ENCODE measurements around the gene UNC5A. TPM values are rescaled to one million over a fixed set of nuclear protein-coding genes. Genes with fewer than 3 reads are reported as not detected.

The UNC5A gene
- total and polyA plus RNA-seq, 4 donors, result not detected

DNA sequence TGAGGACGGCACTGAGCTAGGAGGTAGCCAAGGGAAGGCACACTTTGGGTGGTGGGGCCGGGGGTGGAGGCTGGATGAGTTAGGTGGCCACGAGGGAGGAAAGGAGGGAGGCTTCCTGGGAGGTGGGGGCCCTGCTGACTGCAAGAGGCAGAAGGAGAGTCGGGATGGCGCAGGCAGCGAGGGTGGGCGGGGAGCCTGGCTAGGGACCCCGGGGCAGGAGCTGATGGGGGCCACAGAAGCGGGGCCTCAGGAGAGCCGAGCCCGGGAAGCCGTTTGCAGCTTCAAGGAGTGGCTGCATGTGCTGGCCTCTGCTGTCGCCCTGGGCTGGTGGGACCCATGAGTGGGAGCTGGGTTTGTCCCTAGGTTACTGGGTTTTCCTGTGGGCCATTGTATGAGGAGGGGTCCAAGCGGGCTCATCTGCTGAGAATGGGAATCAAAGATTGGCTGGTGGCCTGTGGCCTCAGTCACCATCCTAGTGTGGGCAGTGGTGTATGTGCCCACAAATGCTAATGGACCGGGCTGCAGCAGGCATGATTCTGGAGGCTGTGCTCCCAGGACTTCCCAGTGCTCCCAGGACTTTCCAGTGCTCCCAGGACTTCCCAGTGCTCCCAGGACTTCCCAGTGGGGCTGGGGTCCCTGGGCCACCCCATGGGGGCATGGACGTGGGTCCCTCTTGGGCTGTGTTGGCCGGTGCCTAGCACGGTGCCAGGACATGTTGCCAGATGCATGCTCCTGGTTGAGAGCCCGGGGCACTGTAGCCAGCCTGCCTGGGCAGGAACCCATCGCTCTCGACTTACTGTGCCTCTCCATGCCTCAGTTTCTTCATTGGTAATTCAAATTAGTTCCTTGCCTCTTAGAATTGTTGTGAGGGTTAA, 40.2 kb downstream of the UNC5A start:
- Histone ChIP-seq H3K36me3 (ENCODE audit: control insufficient read depth in 1 of 2, insufficient read depth in 2 of 2, low read length in 1 of 2) (no peaks in the 10 kb centered on the region), H3K9me3 (ENCODE audit: control insufficient read depth, low read length) (no peaks in the 10 kb centered on the region), H3K27ac (ENCODE audit: low read depth in 1 of 2, low read length in 2 of 2) (no peak overlapping the region), H3K4me1 (ENCODE audit: control insufficient read depth in 1 of 2, insufficient read depth in 2 of 2, low read length in 2 of 2) (no peaks in the 10 kb centered on the region), H3K27me3 (ENCODE audit: control insufficient read depth in 1 of 2, insufficient read depth in 2 of 2, low read length in 1 of 2) (no peaks in the 10 kb centered on the region), H3K4me3 (ENCODE audit: low read length in 2 of 2) (no peak overlapping the region)
- ATAC-seq (ENCODE audit: low FRiP score), result no peak
- WGBS, 2 donors, result 78% methylated on average over 21 of the region's 21 CpGs
- intact Hi-C loops (cut with DNase I), result no loop called here
- no peak for DNase-seq

DNA sequence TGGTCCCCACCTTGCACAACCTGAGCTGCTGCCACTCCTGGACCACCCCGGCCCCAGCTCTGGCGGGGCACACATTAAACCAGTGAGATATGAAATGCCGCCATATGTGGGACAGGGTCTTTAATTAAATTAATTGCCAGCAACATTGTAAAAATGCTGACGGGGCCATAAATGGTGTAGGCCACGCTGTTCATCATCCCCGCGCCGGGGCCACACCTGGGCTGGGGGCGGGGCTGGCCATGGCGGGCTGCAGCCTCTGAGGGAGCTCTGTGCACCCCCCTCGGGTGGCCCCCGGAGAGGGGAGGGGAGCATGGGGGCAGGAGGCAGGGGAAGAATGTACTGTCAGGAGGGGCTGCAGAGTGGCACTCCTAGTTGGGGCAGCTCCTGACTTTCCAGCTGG, 41.0 kb downstream of the UNC5A start:
- H3K27ac ChIP-seq (ENCODE audit: low read depth in 1 of 2, low read length in 2 of 2), result no peak overlapping the region
- no peaks in the 10 kb centered on the region for H3K27me3 ChIP-seq (ENCODE audit: control insufficient read depth in 1 of 2, insufficient read depth in 2 of 2, low read length in 1 of 2)
- WGBS, 2 donors, result 74 to 77% methylated on average over 10 to 12 of the region's 12 CpGs
- no peak for ATAC-seq (ENCODE audit: low FRiP score)
- no peak for DNase-seq
- H3K4me3 ChIP-seq (ENCODE audit: low read length in 2 of 2), result no peak overlapping the region
- intact Hi-C loops (cut with DNase I), result no loop called here
- H3K36me3 ChIP-seq (ENCODE audit: control insufficient read depth in 1 of 2, insufficient read depth in 2 of 2, low read length in 1 of 2), result no peaks in the 10 kb centered on the region
- H3K9me3 ChIP-seq (ENCODE audit: control insufficient read depth, low read length), result no peaks in the 10 kb centered on the region
- no peaks in the 10 kb centered on the region for H3K4me1 ChIP-seq (ENCODE audit: control insufficient read depth in 1 of 2, insufficient read depth in 2 of 2, low read length in 2 of 2)

DNA sequence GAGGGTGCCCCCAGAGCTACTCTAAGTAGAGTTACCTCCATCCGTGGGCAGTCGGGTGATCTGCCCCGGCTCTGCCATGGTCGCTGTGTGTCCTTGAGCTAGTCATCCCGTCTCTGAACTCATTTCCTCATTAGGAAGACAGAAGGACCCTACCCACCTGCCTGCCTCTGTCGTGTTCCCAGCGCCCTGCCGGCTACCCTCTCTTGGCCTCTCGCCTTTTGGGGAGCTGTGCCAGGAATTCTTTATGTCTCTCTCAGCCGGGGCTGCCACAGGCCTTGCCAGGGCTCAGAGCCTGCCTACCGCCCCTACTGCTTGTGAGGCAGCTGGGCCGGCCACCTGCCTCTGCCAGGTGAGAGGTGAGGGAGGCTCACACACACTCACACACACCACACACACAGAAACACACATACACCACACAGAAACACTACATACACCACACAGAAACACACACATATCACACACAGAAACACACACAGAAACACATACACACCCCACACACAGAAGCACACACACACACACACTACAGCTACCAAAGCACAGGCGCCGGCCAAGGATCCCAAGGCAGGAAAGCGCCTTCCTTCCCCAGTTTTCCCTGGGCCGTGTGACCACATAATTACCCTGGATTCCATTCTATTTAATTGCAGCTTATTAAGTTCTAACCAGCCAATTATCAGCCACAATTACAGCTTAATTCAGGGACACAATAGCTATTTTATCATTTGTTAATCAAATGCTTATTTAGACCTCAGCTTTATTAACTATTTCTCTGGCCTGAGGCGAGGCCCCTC, 41.7 kb downstream of the UNC5A start:
- intact Hi-C loops (cut with DNase I), result no loop called here
- DNase-seq, result no peak
- WGBS, 2 donors, result 59 to 64% methylated on average over 17 of the region's 17 CpGs
- no peaks in the 10 kb centered on the region for H3K4me1 ChIP-seq (ENCODE audit: control insufficient read depth in 1 of 2, insufficient read depth in 2 of 2, low read length in 2 of 2)
- H3K36me3 ChIP-seq (ENCODE audit: control insufficient read depth in 1 of 2, insufficient read depth in 2 of 2, low read length in 1 of 2), result no peaks in the 10 kb centered on the region
- no peak for ATAC-seq (ENCODE audit: low FRiP score)
- no peak overlapping the region for H3K4me3 ChIP-seq (ENCODE audit: low read length in 2 of 2)
- no peaks in the 10 kb centered on the region for H3K27me3 ChIP-seq (ENCODE audit: control insufficient read depth in 1 of 2, insufficient read depth in 2 of 2, low read length in 1 of 2)
- no peak overlapping the region for H3K27ac ChIP-seq (ENCODE audit: low read depth in 1 of 2, low read length in 2 of 2)
- no peaks in the 10 kb centered on the region for H3K9me3 ChIP-seq (ENCODE audit: control insufficient read depth, low read length)

DNA sequence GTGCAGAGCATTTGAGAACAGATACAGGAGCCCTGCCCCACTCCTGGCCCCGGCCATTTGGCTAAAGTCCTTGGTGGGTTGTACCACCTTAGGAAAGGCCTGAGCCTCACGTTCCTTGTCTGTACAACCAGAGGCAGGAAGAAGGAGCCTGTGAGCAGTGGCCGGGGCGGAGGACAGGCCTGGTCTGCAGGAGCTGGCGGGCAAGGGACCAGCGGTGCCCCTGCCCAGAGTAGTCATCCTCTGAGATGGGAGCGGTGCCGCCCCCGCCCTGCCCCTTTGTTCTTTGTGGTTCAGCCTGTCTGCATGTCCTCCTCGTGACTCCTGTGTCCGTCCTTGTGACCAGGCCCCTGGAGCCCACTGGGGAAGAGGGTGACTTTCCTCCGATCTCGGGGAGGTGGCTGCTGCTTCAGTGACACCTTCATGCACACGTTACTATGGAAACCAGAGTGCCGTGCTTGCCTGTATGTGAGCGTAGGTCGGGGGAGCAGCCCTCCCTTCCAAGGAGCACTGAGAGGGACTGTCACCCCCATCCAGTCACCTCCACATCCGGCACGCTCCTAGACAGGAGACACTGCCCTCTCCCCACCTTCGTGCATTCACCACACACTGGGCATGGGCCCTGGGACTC, 42.9 kb downstream of the UNC5A start:
- intact Hi-C loops (cut with DNase I), result no loop called here
- Histone ChIP-seq H3K4me3 (ENCODE audit: low read length in 2 of 2) (no peak overlapping the region), H3K4me1 (ENCODE audit: control insufficient read depth in 1 of 2, insufficient read depth in 2 of 2, low read length in 2 of 2) (no peaks in the 10 kb centered on the region), H3K27ac (ENCODE audit: low read depth in 1 of 2, low read length in 2 of 2) (no peak overlapping the region), H3K36me3 (ENCODE audit: control insufficient read depth in 1 of 2, insufficient read depth in 2 of 2, low read length in 1 of 2) (no peaks in the 10 kb centered on the region), H3K9me3 (ENCODE audit: control insufficient read depth, low read length) (no peaks in the 10 kb centered on the region), H3K27me3 (ENCODE audit: control insufficient read depth in 1 of 2, insufficient read depth in 2 of 2, low read length in 1 of 2) (no peaks in the 10 kb centered on the region)
- 68 to 71% methylated on average over 20 of the region's 20 CpGs for WGBS, 2 donors
- ATAC-seq (ENCODE audit: low FRiP score) (no peak), DNase-seq (no peak)

DNA sequence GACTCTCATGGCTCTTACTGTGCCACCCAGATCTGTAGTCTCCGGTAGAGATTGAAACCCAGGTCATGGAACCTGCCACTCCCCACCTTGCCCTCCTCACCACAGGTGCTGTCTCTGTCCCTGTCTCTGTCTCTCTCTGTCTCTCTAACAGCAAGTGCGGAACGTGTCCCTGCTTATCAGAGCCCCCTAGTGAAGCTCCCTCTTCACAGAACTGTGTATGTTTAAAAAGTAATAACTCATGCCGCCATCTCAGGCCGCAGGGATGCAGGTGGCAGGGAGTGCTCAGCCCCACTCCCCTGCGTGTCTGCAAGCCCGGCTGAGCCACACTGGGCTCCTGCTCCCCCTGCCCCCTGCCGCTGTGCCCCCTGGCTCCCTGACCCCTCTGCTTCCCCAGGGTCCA, 43.8 kb downstream of the UNC5A start:
- Histone ChIP-seq H3K4me1 (ENCODE audit: control insufficient read depth in 1 of 2, insufficient read depth in 2 of 2, low read length in 2 of 2) (no peaks in the 10 kb centered on the region), H3K9me3 (ENCODE audit: control insufficient read depth, low read length) (no peaks in the 10 kb centered on the region), H3K27ac (ENCODE audit: low read depth in 1 of 2, low read length in 2 of 2) (no peak overlapping the region), H3K36me3 (ENCODE audit: control insufficient read depth in 1 of 2, insufficient read depth in 2 of 2, low read length in 1 of 2) (no peaks in the 10 kb centered on the region), H3K4me3 (ENCODE audit: low read length in 2 of 2) (no peak overlapping the region), H3K27me3 (ENCODE audit: control insufficient read depth in 1 of 2, insufficient read depth in 2 of 2, low read length in 1 of 2) (no peaks in the 10 kb centered on the region)
- DNase-seq (no peak), ATAC-seq (ENCODE audit: low FRiP score) (no peak)
- WGBS, 2 donors, result 55 to 60% methylated on average over 8 of the region's 8 CpGs
- intact Hi-C loops (cut with DNase I), result no loop called here

DNA sequence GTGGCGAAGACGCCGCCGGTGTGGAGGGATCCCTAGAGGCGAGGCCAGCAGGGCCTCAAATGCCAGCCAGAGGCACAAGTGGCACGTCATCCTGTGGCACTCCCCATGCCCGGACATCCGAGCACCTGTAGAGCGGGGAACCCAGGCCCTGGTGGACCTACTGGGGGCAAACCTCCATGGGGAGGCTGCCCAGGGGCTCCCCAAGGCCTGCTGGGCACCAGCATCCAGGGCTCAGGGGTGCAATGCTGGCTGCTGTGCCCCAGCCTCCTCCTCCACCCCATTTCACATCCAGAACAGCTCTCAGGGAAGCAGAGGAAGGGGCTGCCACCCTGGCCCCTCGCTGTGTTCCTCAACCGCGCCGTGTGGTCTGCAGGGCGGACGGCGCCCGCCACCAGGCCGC, 45.2 kb downstream of the UNC5A start:
- Histone ChIP-seq H3K27me3 (ENCODE audit: control insufficient read depth in 1 of 2, insufficient read depth in 2 of 2, low read length in 1 of 2) (no peaks in the 10 kb centered on the region), H3K4me1 (ENCODE audit: control insufficient read depth in 1 of 2, insufficient read depth in 2 of 2, low read length in 2 of 2) (no peaks in the 10 kb centered on the region), H3K9me3 (ENCODE audit: control insufficient read depth, low read length) (no peaks in the 10 kb centered on the region), H3K27ac (ENCODE audit: low read depth in 1 of 2, low read length in 2 of 2) (no peak overlapping the region), H3K36me3 (ENCODE audit: control insufficient read depth in 1 of 2, insufficient read depth in 2 of 2, low read length in 1 of 2) (no peaks in the 10 kb centered on the region), H3K4me3 (ENCODE audit: low read length in 2 of 2) (no peak overlapping the region)
- DNase-seq, result no peak
- no peak for ATAC-seq (ENCODE audit: low FRiP score)
- WGBS, 2 donors, result 90% methylated on average over 18 of the region's 18 CpGs
- intact Hi-C loops (cut with DNase I), result no loop called here

DNA sequence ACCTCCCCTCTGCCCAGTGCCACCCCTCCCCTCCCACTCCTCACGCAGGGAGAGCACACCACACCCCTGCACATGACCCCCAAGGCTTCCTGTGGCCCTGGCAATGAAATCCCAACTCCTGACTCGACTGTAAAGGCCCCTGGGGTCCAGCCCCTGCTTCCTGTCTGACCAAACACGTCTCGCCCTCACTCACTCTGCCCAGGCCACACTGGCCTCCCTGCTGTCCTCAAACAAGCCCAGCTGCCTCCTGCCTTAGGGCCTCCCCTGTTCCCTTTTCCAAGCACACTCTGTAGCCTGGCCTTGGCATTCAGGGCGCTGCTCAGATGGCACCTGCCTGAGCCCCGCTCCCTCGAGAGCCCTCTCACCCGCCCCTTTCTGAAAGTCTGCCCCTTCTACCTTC, 46.4 kb downstream of the UNC5A start:
- DNase-seq (no peak), ATAC-seq (ENCODE audit: low FRiP score) (no peak)
- H3K4me3 ChIP-seq (ENCODE audit: low read length in 2 of 2), result no peak overlapping the region
- H3K36me3 ChIP-seq (ENCODE audit: control insufficient read depth in 1 of 2, insufficient read depth in 2 of 2, low read length in 1 of 2), result no peaks in the 10 kb centered on the region
- H3K9me3 ChIP-seq (ENCODE audit: control insufficient read depth, low read length), result no peaks in the 10 kb centered on the region
- intact Hi-C loops (cut with DNase I), result no loop called here
- WGBS, 2 donors, result 45 to 50% methylated on average over 8 of the region's 8 CpGs
- H3K4me1 ChIP-seq (ENCODE audit: control insufficient read depth in 1 of 2, insufficient read depth in 2 of 2, low read length in 2 of 2), result no peaks in the 10 kb centered on the region
- no peaks in the 10 kb centered on the region for H3K27me3 ChIP-seq (ENCODE audit: control insufficient read depth in 1 of 2, insufficient read depth in 2 of 2, low read length in 1 of 2)
- no peak overlapping the region for H3K27ac ChIP-seq (ENCODE audit: low read depth in 1 of 2, low read length in 2 of 2)

DNA sequence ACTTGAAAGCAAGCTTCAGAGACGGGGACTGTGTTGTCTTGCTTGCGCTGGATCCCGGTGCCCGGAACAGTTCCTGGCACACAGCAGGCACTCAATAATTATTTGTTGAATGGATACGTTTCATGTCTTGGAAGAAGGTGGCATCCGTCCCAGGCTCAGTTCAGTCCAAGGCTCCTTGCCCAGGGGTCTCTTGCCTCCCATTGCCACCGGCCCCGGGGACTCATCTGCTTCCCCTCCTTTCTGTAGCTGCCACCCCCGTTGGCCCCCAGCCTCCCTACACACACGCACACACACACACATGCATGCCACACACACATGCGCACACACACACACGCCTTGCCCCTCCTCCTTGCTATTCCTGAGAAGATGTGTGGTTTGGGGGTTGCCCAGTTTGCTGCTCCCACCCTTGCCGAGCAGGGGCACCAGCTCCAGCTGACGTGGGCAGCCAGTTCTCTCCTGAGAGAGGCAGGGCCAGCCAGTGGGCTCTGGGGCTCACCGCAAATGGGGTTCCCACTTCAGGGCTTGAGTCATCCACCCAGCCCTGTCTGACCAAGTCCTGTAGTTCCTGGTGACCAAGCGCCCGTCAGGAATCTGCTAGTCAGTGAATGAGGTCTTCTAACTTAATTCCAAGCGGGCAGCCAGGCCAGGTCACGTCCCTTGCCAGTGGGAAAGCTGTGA, 47.0 kb downstream of the UNC5A start:
- no peak for DNase-seq
- Histone ChIP-seq H3K27ac (ENCODE audit: low read depth in 1 of 2, low read length in 2 of 2) (no peak overlapping the region), H3K4me1 (ENCODE audit: control insufficient read depth in 1 of 2, insufficient read depth in 2 of 2, low read length in 2 of 2) (no peaks in the 10 kb centered on the region), H3K27me3 (ENCODE audit: control insufficient read depth in 1 of 2, insufficient read depth in 2 of 2, low read length in 1 of 2) (no peaks in the 10 kb centered on the region), H3K36me3 (ENCODE audit: control insufficient read depth in 1 of 2, insufficient read depth in 2 of 2, low read length in 1 of 2) (no peaks in the 10 kb centered on the region), H3K4me3 (ENCODE audit: low read length in 2 of 2) (no peak overlapping the region), H3K9me3 (ENCODE audit: control insufficient read depth, low read length) (no peaks in the 10 kb centered on the region)
- intact Hi-C loops (cut with DNase I), result no loop called here
- no peak for ATAC-seq (ENCODE audit: low FRiP score)
- WGBS, 2 donors, result 61 to 64% methylated on average over 19 of the region's 19 CpGs

Measured in aorta (tissue), 5 donors.